Stomach (tissue), 4 donors: ENCODE data around the gene C18orf54.

ENCODE experiments used
- CTCF ChIP-seq, 7 experiments: fragments of 450-650 bp in 4 of 7; fragments of 200-600 bp in 3 of 7; sonication (generic) in 3 of 7; IDR thresholded peaks; one replicate each; pipeline ENCODE4 v1.5.1; 2016 to 2019; ENCODE audit warnings: antibody characterized with exemption in 7 of 7, control low read depth in 2 of 7, mild to moderate bottlenecking in 1 of 7
- EP300 ChIP-seq: sonication (generic); formaldehyde crosslinking; IDR thresholded peaks from one replicate; pipeline ENCODE4 v1.6.1; 2017; ENCODE audit warnings: antibody characterized with exemption
- POLR2AphosphoS5 ChIP-seq, 3 donors: sonication (generic); formaldehyde crosslinking; IDR thresholded peaks; one replicate each; pipeline ENCODE4 v1.6.1; 2016; ENCODE audit warnings: antibody characterized with exemption in 3 of 3

- TF ChIP-seq POLR2AphosphoS5 (IDR thresholded peaks at IDR 0.05) = no peak
- no peak for TF ChIP-seq CTCF (IDR thresholded peaks at IDR 0.05)
- no peak for TF ChIP-seq EP300
Observed at GRCh38 chr18:54386043-54386442, 28.3 kb downstream of the C18orf54 start.
